Measurements from ENCODE around the gene KIF1B.

GRCh38 chr1:10379101-10379620 lies 168.8 kb downstream of the KIF1B start:
- no peak for TF ChIP-seq TCF7 (IDR thresholded peaks at IDR 0.05; ENCODE audit: borderline replicate concordance)
- no peak for TF ChIP-seq CTCF (IDR thresholded peaks at IDR 0.05 in 2 of 3, conservative IDR thresholded peaks at IDR 0.05 in 1 of 3; ENCODE audit: insufficient read depth in 2 of 3, low read depth in 1 of 3, low read length in 3 of 3)
- TF ChIP-seq TEAD4 (IDR thresholded peaks at IDR 0.05; ENCODE audit: low read length) = no peak
- TF ChIP-seq TEAD4 (CRISPR knock-in tag; IDR thresholded peaks at IDR 0.05; ENCODE audit: borderline replicate concordance) = no peak
